KMS-11 (cell line): Measurements from ENCODE around the gene SARS2.

ENCODE experiments used
- H2AFZ ChIP-seq: fragments of 200-600 bp; sonication (generic); 2 replicates; pipeline ENCODE4 v1.6.1; 2016; ENCODE audit warnings: antibody characterized with exemption, mixed run types, low read depth
- H3K27ac ChIP-seq: fragments of 200-600 bp; sonication (generic); 2 replicates; pipeline ENCODE4 v1.6.1; 2016; ENCODE audit warnings: mild to moderate bottlenecking, mixed run types
- H3K27me3 ChIP-seq: fragments of 200-600 bp; sonication (generic); 2 replicates; pipeline ENCODE4 v1.6.1; 2017; ENCODE audit warnings: mild to moderate bottlenecking, low read depth, mixed run types, moderate library complexity; ENCODE audit not compliant: insufficient read depth
- H3K36me3 ChIP-seq: fragments of 200-600 bp; sonication (generic); 2 replicates; pipeline ENCODE4 v1.6.1; 2017; ENCODE audit warnings: mild to moderate bottlenecking, mixed run types; ENCODE audit not compliant: insufficient read depth
- H3K4me1 ChIP-seq: fragments of 200-600 bp; sonication (generic); 2 replicates; pipeline ENCODE4 v1.6.1; 2016; ENCODE audit warnings: mild to moderate bottlenecking, low read depth, mixed run types; ENCODE audit not compliant: poor library complexity, severe bottlenecking
- H3K4me2 ChIP-seq: fragments of 200-600 bp; sonication (generic); 2 replicates; pipeline ENCODE4 v1.7.0; 2016; ENCODE audit warnings: mild to moderate bottlenecking, mixed run types
- H3K4me3 ChIP-seq: fragments of 200-600 bp; sonication (generic); IDR thresholded peaks from 2 replicates; pipeline ENCODE4 v1.6.1; 2017; ENCODE audit warnings: low read depth, low read length, mixed read lengths; ENCODE audit not compliant: insufficient read depth
- H3K79me2 ChIP-seq: fragments of 200-600 bp; sonication (generic); 2 replicates; pipeline ENCODE4 v1.6.1; 2016; ENCODE audit warnings: low read depth, mixed run types; ENCODE audit not compliant: insufficient read depth
- H3K9ac ChIP-seq: fragments of 200-600 bp; sonication (generic); 2 replicates; pipeline ENCODE4 v1.6.1; 2016; ENCODE audit warnings: mild to moderate bottlenecking, mixed run types
- H4K20me1 ChIP-seq: fragments of 200-600 bp; sonication (generic); 2 replicates; pipeline ENCODE4 v1.6.1; 2016; ENCODE audit warnings: mild to moderate bottlenecking, mixed run types; ENCODE audit not compliant: insufficient read depth
- CTCF ChIP-seq: fragments of 200-600 bp; sonication (generic); conservative IDR thresholded peaks from 2 replicates; pipeline ENCODE4 v1.6.1; 2017; ENCODE audit warnings: low read depth, mild to moderate bottlenecking, antibody characterized with exemption, low read length, moderate library complexity, mixed read lengths

Gene SARS2

DNA sequence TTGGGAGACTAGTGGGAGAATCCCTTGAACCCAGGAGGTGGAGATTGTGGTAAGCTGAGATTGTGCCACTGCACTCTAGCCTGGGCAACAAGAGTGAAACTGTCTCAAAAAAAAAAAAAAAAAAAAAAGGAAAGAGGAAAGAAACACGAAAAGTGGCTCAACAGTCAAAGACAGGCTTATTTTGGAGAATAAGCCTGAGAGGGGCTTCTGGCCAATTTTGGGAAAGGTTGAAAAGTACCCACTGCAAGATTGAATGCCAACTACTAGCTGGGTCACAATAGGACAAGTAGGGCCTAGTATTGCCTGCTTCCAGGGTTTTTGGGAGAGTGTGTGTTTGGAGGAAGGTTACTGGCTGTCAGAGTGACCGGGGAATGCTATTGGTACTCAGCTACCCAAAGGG, 27.7 kb upstream of the SARS2 start:
- Histone ChIP-seq H4K20me1 (no peaks in the 10 kb centered on the region), H3K36me3 (no peaks in the 10 kb centered on the region), H3K27ac (no peak overlapping the region), H3K4me2 (no peak overlapping the region), H2AFZ (no peak overlapping the region), H3K79me2 (no peaks in the 10 kb centered on the region), H3K27me3 (no peaks in the 10 kb centered on the region), H3K9ac (no peak overlapping the region), H3K4me3 (no peak overlapping the region), H3K4me1 (peaks cover 5% of the 10 kb centered on the region)
- no peak for TF ChIP-seq CTCF

DNA sequence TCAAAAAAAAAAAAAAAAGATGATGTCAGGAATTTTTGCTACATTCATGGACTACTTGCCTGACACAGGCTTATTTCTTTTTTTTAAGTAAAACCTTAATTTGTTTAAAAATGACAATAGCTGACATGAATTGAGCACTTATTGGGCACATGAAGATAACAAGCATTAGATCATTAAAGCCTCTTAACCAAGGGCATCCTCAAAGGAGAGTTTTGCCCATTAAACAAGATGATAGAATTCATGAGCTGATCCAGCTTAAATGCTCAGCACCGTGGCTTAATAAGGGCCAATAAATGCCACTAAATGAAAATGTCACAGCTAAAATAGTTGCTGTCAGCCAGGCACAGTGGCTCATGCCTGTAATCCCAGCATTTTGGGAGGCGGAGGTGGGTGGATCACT, 25.7 kb upstream of the SARS2 start:
- Histone ChIP-seq H3K36me3 (no peaks in the 10 kb centered on the region), H3K27me3 (no peaks in the 10 kb centered on the region), H3K4me1 (peaks cover 4% of the 10 kb centered on the region)

DNA sequence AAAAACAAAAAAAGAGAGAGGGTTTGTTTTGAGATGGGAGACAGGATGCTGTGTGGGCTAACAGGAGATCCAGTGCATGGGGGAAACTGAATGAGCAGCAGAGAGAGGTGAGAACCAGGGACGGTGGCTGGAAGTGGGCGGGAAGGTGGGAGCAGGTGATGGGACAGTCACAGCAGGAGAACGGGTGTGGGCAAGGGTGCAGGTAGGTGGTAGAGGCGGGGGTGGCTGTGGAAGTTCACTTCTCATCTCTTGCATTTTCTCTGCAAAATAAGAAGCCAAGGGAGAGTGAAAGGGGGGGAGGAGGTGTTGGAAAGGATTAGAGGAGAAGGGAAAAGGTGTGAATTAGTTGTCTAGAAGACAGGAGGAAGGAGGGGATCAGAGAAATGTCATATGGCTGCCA, 23.1 kb upstream of the SARS2 start:
- Histone ChIP-seq H3K4me3 (no peak overlapping the region), H2AFZ (no peak overlapping the region), H3K9ac (no peak overlapping the region), H4K20me1 (no peaks in the 10 kb centered on the region), H3K27ac (no peak overlapping the region), H3K4me2 (no peak overlapping the region), H3K79me2 (no peaks in the 10 kb centered on the region), H3K36me3 (no peaks in the 10 kb centered on the region), H3K27me3 (no peaks in the 10 kb centered on the region; the same call in 1 of the 2 replicates), H3K4me1 (peaks cover 4% of the 10 kb centered on the region)
- no peak for TF ChIP-seq CTCF

More for the DNA sequence above, 25.7 kb upstream of the SARS2 start:
- Histone ChIP-seq H3K27ac (no peak overlapping the region), H3K4me2 (no peak overlapping the region), H3K79me2 (no peaks in the 10 kb centered on the region), H3K9ac (no peak overlapping the region), H2AFZ (no peak overlapping the region), H3K4me3 (no peak overlapping the region), H4K20me1 (no peaks in the 10 kb centered on the region)
- TF ChIP-seq CTCF: no peak

DNA sequence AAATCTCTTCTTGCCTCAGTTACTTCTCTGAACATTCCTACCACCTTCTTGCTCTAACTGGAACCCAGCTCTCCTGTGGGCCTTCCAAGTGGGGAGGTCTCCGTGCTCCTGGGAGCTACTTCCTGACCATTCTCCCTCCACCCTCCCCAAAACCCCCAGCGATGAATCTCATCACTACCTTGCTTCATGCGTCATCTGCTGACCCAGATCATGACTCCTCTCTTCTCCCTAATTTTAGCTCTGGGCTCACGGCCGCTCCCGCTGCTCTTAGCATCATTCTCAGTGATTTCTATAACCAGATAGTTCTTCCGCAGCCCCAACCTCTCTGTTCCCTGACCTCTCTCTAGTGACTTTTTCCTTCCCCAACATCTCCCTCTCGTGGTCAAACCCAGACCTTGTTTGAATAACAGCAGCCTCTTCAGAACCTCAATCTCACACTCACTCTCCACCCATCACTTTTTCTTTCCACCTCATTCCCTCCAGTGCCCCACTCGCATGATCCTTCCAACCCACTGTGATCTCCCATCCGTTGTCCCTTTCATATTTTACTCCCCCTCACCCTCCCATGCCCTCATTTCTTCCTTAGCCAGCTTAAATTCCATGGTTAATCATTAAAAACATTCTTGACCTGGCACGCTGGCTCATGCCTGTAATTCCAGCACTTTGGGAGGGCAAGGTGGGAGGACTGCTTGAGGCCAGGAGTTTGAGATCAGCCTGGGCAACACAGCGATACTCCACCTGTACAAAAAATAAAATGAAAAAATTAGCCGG, 22.0 kb upstream of the SARS2 start:
- H4K20me1 ChIP-seq: no peaks in the 10 kb centered on the region
- H3K4me3 ChIP-seq: no peak overlapping the region
- peak overlapping the region; percentile 65; the same call in 1 of the 2 replicates for H2AFZ ChIP-seq
- H3K27me3 ChIP-seq: peaks cover 5% of the 10 kb centered on the region; the same call in 1 of the 2 replicates
- no peak overlapping the region for H3K9ac ChIP-seq
- peak overlapping the region; percentile 18 for H3K4me2 ChIP-seq
- peaks cover 4% of the 10 kb centered on the region for H3K4me1 ChIP-seq
- H3K79me2 ChIP-seq: no peaks in the 10 kb centered on the region
- TF ChIP-seq CTCF: peak; percentile 72
- no peak overlapping the region for H3K27ac ChIP-seq
- H3K36me3 ChIP-seq: no peaks in the 10 kb centered on the region
